IMR-90 (cell line): ENCODE measurements around the gene ELL3. TPM values are rescaled to one million over a fixed set of nuclear protein-coding genes. Genes with fewer than 3 reads are reported as not detected.

Experiments
- ATAC-seq: fragments of 200-7000 bp; cut with Tn5 transposase; 2 replicates; pipeline ENCODE4 v1.9.1; 2020; ENCODE audit warnings: low read depth, mild to moderate bottlenecking, moderate library complexity
- BruUV-seq: library from RNA; stranded (reverse); fragments of 400-500 nt; replicated peaks from 2 replicates; lab custom pipeline; 2021; lab: Mats Ljungman, UMichigan
- CTCF ChIA-PET: fragments of 300-600 bp; formaldehyde crosslinking; extraction: SDS; loops from one replicate; lab custom pipeline; 2021; ENCODE audit warnings: antibody characterized with exemption; lab: Yijun Ruan, JAX
- POLR2A ChIA-PET: fragments of 300-600 bp; sonication (Branson Sonifier 250); formaldehyde crosslinking; loops from one replicate; lab custom pipeline; 2022; ENCODE audit warnings: antibody characterized with exemption; ENCODE audit not compliant: unreplicated experiment; lab: Charles Lee
- DNase-seq: peaks from one replicate; pipeline ENCODE4 v3.0.0; 2013
- H2AFZ ChIP-seq: replicated peaks from 2 replicates; pipeline ENCODE3; 2013; ENCODE audit warnings: low read length, mild to moderate bottlenecking; ENCODE audit not compliant: poor library complexity
- H2AK5ac ChIP-seq: 2 replicates; pipeline ENCODE4 v1.6.1; 2013; ENCODE audit warnings: low read depth, low read length, inconsistent platforms
- H2AK9ac ChIP-seq: replicated peaks from 2 replicates; pipeline ENCODE3; 2013; ENCODE audit warnings: mild to moderate bottlenecking, low read depth, low read length, moderate library complexity; ENCODE audit not compliant: poor library complexity
- H2BK120ac ChIP-seq: 2 replicates; pipeline ENCODE4 v1.6.1; 2013; ENCODE audit warnings: low read depth, low read length, inconsistent platforms
- H2BK15ac ChIP-seq: 3 replicates; pipeline ENCODE4 v1.6.1; 2013; ENCODE audit warnings: low read depth, low read length, inconsistent platforms
- H2BK20ac ChIP-seq: 2 replicates; pipeline ENCODE4 v1.6.1; 2013; ENCODE audit warnings: low read depth, mild to moderate bottlenecking, inconsistent platforms, low read length, moderate library complexity
- H2BK5ac ChIP-seq: 2 replicates; pipeline ENCODE4 v1.6.1; 2013; ENCODE audit warnings: mild to moderate bottlenecking, low read depth, low read length, inconsistent platforms; ENCODE audit not compliant: poor library complexity, severe bottlenecking
- H3K14ac ChIP-seq: replicated peaks from 2 replicates; pipeline ENCODE4 v1.6.1; 2013; ENCODE audit warnings: low read depth, low read length, inconsistent platforms
- H3K18ac ChIP-seq: 2 replicates; pipeline ENCODE4 v1.6.1; 2013; ENCODE audit warnings: low read depth, low read length, control low read depth
- H3K23ac ChIP-seq: 2 replicates; pipeline ENCODE4 v1.6.1; 2013; ENCODE audit warnings: low read depth, low read length, inconsistent platforms
- H3K27ac ChIP-seq: 2 replicates; pipeline ENCODE4 v1.5.1; 2013; ENCODE audit warnings: mild to moderate bottlenecking, control low read depth, low read length; ENCODE audit not compliant: insufficient read depth
- H3K27me3 ChIP-seq: 2 replicates; pipeline ENCODE4 v1.6.1; 2013; ENCODE audit warnings: low read length; ENCODE audit not compliant: control insufficient read depth, insufficient read depth
- H3K36me3 ChIP-seq: 2 replicates; pipeline ENCODE4 v1.6.1; 2013; ENCODE audit warnings: low read length, mixed read lengths; ENCODE audit not compliant: control insufficient read depth, insufficient read depth
- H3K4ac ChIP-seq: 2 replicates; pipeline ENCODE4 v1.6.1; 2013; ENCODE audit warnings: low read depth, low read length, inconsistent platforms
- H3K4me1 ChIP-seq: 2 replicates; pipeline ENCODE4 v1.6.1; 2013; ENCODE audit warnings: low read length, mixed read lengths; ENCODE audit not compliant: control insufficient read depth, insufficient read depth
- H3K4me2 ChIP-seq: 2 replicates; pipeline ENCODE4 v1.6.1; 2013; ENCODE audit warnings: low read depth, mild to moderate bottlenecking, control low read depth, low read length, moderate library complexity
- H3K4me3 ChIP-seq: 2 replicates; pipeline ENCODE4 v1.5.1; 2013; ENCODE audit warnings: low read depth, mild to moderate bottlenecking, control low read depth, low read length, moderate library complexity; ENCODE audit not compliant: insufficient read depth
- H3K56ac ChIP-seq: 2 replicates; pipeline ENCODE4 v1.6.1; 2013; ENCODE audit warnings: low read length, inconsistent platforms; ENCODE audit not compliant: insufficient read depth; ENCODE audit errors: extremely low read depth
- H3K79me1 ChIP-seq, 2 experiments: 2 replicates each; pipeline ENCODE4 v1.6.1; 2013; ENCODE audit warnings: low read length in 2 of 2, inconsistent platforms in 1 of 2, low read depth in 1 of 2
- H3K9ac ChIP-seq: 2 replicates; pipeline ENCODE4 v1.6.1; 2013; ENCODE audit warnings: low read depth, low read length, control low read depth
- H3K9me1 ChIP-seq: 2 replicates; pipeline ENCODE4 v1.6.1; 2013; ENCODE audit warnings: low read length, inconsistent platforms; ENCODE audit not compliant: insufficient read depth
- H3K9me3 ChIP-seq: 2 replicates; pipeline ENCODE4 v1.6.1; 2013; ENCODE audit warnings: low read length; ENCODE audit not compliant: control insufficient read depth, insufficient read depth
- H4K20me1 ChIP-seq: 2 replicates; pipeline ENCODE4 v1.6.1; 2013; ENCODE audit warnings: low read length, inconsistent platforms; ENCODE audit not compliant: insufficient read depth
- H4K5ac ChIP-seq: 2 replicates; pipeline ENCODE4 v1.6.1; 2013; ENCODE audit warnings: mild to moderate bottlenecking, low read depth, low read length, control low read depth
- H4K8ac ChIP-seq, 2 experiments: 2 replicates each; pipeline ENCODE4 v1.6.1; 2013; ENCODE audit warnings: low read depth in 2 of 2, low read length in 2 of 2, control low read depth in 1 of 2, inconsistent platforms in 1 of 2
- H4K91ac ChIP-seq: 2 replicates; pipeline ENCODE4 v1.6.1; 2013; ENCODE audit warnings: low read depth, low read length, inconsistent platforms; ENCODE audit not compliant: insufficient read depth
- CEBPB ChIP-seq: IDR thresholded peaks from 2 replicates; pipeline ENCODE4 v1.6.1; 2012; ENCODE audit warnings: low read depth, low read length, improper control_type of control experiment
- CHD1 ChIP-seq: IDR thresholded peaks from 2 replicates; pipeline ENCODE4 v1.6.1; 2012; ENCODE audit warnings: low read depth, low read length, improper control_type of control experiment
- FOS ChIP-seq: fragments of 150-350 bp; IDR thresholded peaks from 2 replicates; pipeline ENCODE4 v1.6.1; 2016; ENCODE audit warnings: low read depth, low read length
- MAZ ChIP-seq: IDR thresholded peaks from 2 replicates; pipeline ENCODE4 v1.6.1; 2012; ENCODE audit warnings: low read depth, mild to moderate bottlenecking, low read length, improper control_type of control experiment, moderate library complexity, borderline replicate concordance
- NFE2L2 ChIP-seq: fragments of 150-350 bp; IDR thresholded peaks from 2 replicates; pipeline ENCODE4 v1.6.1; 2016; ENCODE audit warnings: low read depth, mild to moderate bottlenecking, low read length
- POLR2A ChIP-seq: IDR thresholded peaks from 2 replicates; pipeline ENCODE4 v1.6.1; 2012; ENCODE audit warnings: mild to moderate bottlenecking, low read depth, low read length
- RAD21 ChIP-seq: IDR thresholded peaks from 2 replicates; pipeline ENCODE4 v1.6.1; 2012; ENCODE audit warnings: low read length, improper control_type of control experiment
- SMC3 ChIP-seq: fragments of 150-350 bp; IDR thresholded peaks from 2 replicates; pipeline ENCODE4 v1.6.1; 2016; ENCODE audit warnings: low read depth, mild to moderate bottlenecking, antibody characterized with exemption, low read length, moderate library complexity
- WGBS, 2 experiments: methylation state at CpG; one replicate each; pipeline versions ENCODE4 v1.1.5 to v1.1.7; 2013; ENCODE audit warnings: missing lambda C conversion rate in 2 of 2; ENCODE audit not compliant: insufficient read length in 1 of 2; ENCODE audit errors: extremely low coverage in 2 of 2; 5-methylcytosine and 5-hydroxymethylcytosine counted together
- dilution Hi-C: fragments of 300-500 bp; cut with HindIII; formaldehyde crosslinking; loops from one replicate; pipeline ENCODE4 v1.14.3; 2018; ENCODE audit warnings: low sequenced_read_pairs; ENCODE audit not compliant: unreplicated experiment
- in situ Hi-C: fragments of 300-500 bp; cut with MboI; formaldehyde crosslinking; loops from 3 replicates; pipeline ENCODE4 v1.14.3; 2019; ENCODE audit warnings: low sequenced_read_pairs, inconsistent platforms, mixed read lengths
- intact Hi-C: fragments of 100-400 bp; cut with micrococcal nuclease; formaldehyde crosslinking; loops from 2 replicates; pipeline ENCODE4 v1.10.0; 2022
- polyA plus RNA-seq, 3 experiments: library from polyadenylated mRNA; depleted of rRNA; stranded (reverse); fragments of >200 nt; gene quantifications; 2 replicates each; pipeline ENCODE4 v1.2.3, GENCODE V29; 2012; ENCODE audit warnings: low replicate concordance in 1 of 3
- total RNA-seq: library from RNA; depleted of rRNA; stranded (reverse); fragments of >200 nt; gene quantifications from 2 replicates; pipeline ENCODE4 v1.2.3, GENCODE V29; 2012
- TF ChIP-seq, protein P1 (sequence below): conservative IDR thresholded peaks from 2 replicates; pipeline ENCODE4 v1.5.1; 2012; ENCODE audit warnings: mild to moderate bottlenecking, low read depth, low read length, improper control_type of control experiment
- TF ChIP-seq, protein P2 (sequence below): fragments of 150-350 bp; IDR thresholded peaks from 2 replicates; pipeline ENCODE4 v1.6.1; 2016; ENCODE audit warnings: low read depth, mild to moderate bottlenecking, low read length, moderate library complexity, borderline replicate concordance

The ELL3 gene
- total and polyA plus RNA-seq, 2 of the 4 experiments (the other 2 are of a cell fraction), result 1.2 to 1.6 TPM

DNA sequence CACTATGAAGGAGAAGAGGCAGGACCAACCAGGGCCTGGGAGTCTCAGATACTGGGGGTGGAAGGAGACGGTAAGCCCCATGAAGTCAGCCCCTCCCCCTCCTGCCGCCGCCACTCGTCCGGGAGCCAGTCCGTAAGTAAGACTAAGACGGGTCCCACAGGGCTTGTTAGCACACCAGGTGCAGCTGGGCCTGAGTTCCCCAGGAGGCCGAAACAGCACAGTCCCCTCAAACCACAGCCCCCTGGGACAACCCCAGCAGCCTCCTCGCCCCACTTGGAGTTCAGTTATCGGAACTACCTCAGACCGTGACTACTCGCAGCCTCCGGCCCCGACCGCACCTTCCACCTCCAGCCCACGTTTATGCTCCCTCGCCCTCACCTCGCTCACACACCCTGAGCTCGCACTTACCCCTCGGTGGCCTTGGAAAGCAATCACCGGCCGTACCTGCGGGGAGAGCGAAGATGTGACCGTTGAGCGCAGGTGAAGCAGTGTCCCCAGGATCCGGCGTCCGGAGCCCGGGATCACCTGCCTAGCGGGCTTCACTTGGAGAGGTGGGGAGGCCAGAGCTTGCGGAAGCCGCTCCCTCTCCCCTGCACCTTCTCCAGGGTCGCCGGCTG lies 557 bp downstream of the ELL3 start (continued):
- TF ChIP-seq, protein P1, sequence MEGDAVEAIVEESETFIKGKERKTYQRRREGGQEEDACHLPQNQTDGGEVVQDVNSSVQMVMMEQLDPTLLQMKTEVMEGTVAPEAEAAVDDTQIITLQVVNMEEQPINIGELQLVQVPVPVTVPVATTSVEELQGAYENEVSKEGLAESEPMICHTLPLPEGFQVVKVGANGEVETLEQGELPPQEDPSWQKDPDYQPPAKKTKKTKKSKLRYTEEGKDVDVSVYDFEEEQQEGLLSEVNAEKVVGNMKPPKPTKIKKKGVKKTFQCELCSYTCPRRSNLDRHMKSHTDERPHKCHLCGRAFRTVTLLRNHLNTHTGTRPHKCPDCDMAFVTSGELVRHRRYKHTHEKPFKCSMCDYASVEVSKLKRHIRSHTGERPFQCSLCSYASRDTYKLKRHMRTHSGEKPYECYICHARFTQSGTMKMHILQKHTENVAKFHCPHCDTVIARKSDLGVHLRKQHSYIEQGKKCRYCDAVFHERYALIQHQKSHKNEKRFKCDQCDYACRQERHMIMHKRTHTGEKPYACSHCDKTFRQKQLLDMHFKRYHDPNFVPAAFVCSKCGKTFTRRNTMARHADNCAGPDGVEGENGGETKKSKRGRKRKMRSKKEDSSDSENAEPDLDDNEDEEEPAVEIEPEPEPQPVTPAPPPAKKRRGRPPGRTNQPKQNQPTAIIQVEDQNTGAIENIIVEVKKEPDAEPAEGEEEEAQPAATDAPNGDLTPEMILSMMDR, result no peak

DNA sequence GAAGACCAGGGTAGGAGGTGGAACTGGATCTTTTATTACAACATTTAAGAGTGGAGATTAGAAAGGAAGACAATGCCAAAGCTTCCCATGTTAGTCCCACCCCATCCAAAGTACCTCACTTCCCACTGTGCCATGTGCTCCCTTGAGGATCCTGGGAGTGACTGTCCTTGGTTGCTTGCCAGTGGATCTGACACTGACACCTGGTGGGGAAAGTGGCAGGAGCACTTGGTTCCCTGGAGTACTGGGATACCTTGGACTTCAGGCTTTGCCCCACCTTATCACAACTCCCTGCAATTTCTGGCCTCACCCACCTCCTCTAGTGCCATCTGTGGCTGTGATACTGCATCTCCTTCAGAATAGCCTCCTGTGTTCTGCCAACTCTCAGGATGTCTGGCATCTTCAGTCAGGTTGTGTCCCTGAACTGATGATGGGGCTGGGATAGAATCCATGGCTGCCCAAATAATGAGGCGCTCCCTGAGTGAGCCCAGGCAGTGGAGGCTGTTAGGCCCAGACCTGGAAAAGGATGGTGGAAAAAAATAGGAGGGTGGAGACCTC lies 1.3 kb downstream of the ELL3 start:
- no peak for ATAC-seq
- intact Hi-C loops, result loop anchor here (10.0 kb wide), 1 partner anchor 261 kb away; the partner anchor contains the start of gene MAP1A
- no peaks in the 10 kb centered on the region for H3K27me3 ChIP-seq
- H3K4ac ChIP-seq, result no peak overlapping the region
- ChIA-PET POLR2A (no interaction called here), CTCF (no interaction called here)
- H4K91ac ChIP-seq, result no peak overlapping the region
- no peaks in the 10 kb centered on the region for H3K9me3 ChIP-seq
- DNase-seq, result peak; percentile 58
- in situ Hi-C loops, result no loop called here
- peak overlapping the region; percentile 71 for H2AK9ac ChIP-seq
- H2AK5ac ChIP-seq, result no peak overlapping the region
- H4K20me1 ChIP-seq, result no peaks in the 10 kb centered on the region; the same call in 1 of the 2 replicates
- BruUV-seq, result no TSS peak
- no peak overlapping the region for H3K14ac ChIP-seq
- no peak overlapping the region for H3K18ac ChIP-seq
- H3K79me1 ChIP-seq, result peaks cover 5 to 6% of the 10 kb centered on the region in 2 experiments; a peak in 2 of 4 replicates
- no peak overlapping the region for H3K27ac ChIP-seq
- H3K9me1 ChIP-seq, result 0 out of 2 replicates have a peak, but pooled peaks cover 4% of the 10 kb centered on the region
- peaks cover 5% of the 10 kb centered on the region; the same call in 1 of the 2 replicates for H3K4me1 ChIP-seq
- H3K23ac ChIP-seq, result no peak overlapping the region
- no peak overlapping the region for H3K9ac ChIP-seq
- H3K4me3 ChIP-seq, result no peak overlapping the region
- peaks cover 11% of the 10 kb centered on the region for H3K36me3 ChIP-seq
- H2AFZ ChIP-seq, result peak overlapping the region; percentile 34
- no peak overlapping the region for H2BK5ac ChIP-seq
- no CpG with 5 or more reads among the region's 1 CpG for WGBS, 2 experiments
- H4K8ac ChIP-seq, result no peak overlapping the region
- no peak overlapping the region for H2BK15ac ChIP-seq
- no peak overlapping the region for H4K5ac ChIP-seq
- H3K56ac ChIP-seq, result no peak overlapping the region
- H2BK20ac ChIP-seq, result no peak overlapping the region
- H3K4me2 ChIP-seq, result no peak overlapping the region
- dilution Hi-C loops, result no loop called here
- H2BK120ac ChIP-seq, result no peak overlapping the region
- no peak for TF ChIP-seq FOS
- TF ChIP-seq SMC3, result peak; percentile 13; the same call in 1 of the 2 replicates
- TF ChIP-seq, protein P2, sequence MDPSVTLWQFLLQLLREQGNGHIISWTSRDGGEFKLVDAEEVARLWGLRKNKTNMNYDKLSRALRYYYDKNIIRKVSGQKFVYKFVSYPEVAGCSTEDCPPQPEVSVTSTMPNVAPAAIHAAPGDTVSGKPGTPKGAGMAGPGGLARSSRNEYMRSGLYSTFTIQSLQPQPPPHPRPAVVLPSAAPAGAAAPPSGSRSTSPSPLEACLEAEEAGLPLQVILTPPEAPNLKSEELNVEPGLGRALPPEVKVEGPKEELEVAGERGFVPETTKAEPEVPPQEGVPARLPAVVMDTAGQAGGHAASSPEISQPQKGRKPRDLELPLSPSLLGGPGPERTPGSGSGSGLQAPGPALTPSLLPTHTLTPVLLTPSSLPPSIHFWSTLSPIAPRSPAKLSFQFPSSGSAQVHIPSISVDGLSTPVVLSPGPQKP, result no peak
- TF ChIP-seq CHD1, result no peak
- TF ChIP-seq POLR2A, result no peak
- TF ChIP-seq MAZ, result no peak
- TF ChIP-seq NFE2L2, result no peak
- TF ChIP-seq, protein P1, result peak; percentile 30; the same call in 1 of the 2 replicates
- TF ChIP-seq CEBPB, result no peak
- TF ChIP-seq RAD21, result no peak
